HCT116 (cell line): ENCODE measurements around the gene DOCK1. TPM values are rescaled to one million over a fixed set of nuclear protein-coding genes. Genes with fewer than 3 reads are reported as not detected.

Source experiments
- ATAC-seq: fragments of 200-7000 bp; cut with Tn5 transposase; 2 replicates; pipeline ENCODE4 v1.9.1; 2020; ENCODE audit warnings: mild to moderate bottlenecking, moderate library complexity
- BruUV-seq: library from RNA; stranded (reverse); fragments of 400-500 nt; replicated peaks from 2 replicates; lab custom pipeline; 2021; lab: Mats Ljungman, UMichigan
- CTCF ChIA-PET: fragments of 300-600 bp; sonication (Branson Sonifier 250); formaldehyde crosslinking; loops from one replicate; lab custom pipeline; 2021; ENCODE audit warnings: antibody characterized with exemption; lab: Charles Lee
- POLR2A ChIA-PET: fragments of 300-600, 350-600 bp; sonication (Branson Sonifier 250); formaldehyde crosslinking; loops from one replicate; lab custom pipeline; 2021; ENCODE audit warnings: antibody characterized with exemption; lab: Charles Lee
- RAD21 ChIA-PET, 2 experiments: fragments of 300-600 bp; sonication (Branson Sonifier 250); formaldehyde crosslinking; loops; one replicate each; lab custom pipeline; 2023; ENCODE audit warnings: low total read pairs in 2 of 2; ENCODE audit not compliant: uncharacterized antibody in 2 of 2, unreplicated experiment in 2 of 2, low non-redundant PET in 1 of 2; lab: Charles Lee
- DNase-seq: peaks from one replicate; pipeline ENCODE4 v3.0.0-alpha.2; 2010; ENCODE audit warnings: low read depth, low spot score
- H2AFZ ChIP-seq: fragments of 200-600 bp; shearing (Covaris generic), sonication (generic); 2 replicates; pipeline ENCODE4 v1.6.1; 2017; ENCODE audit warnings: low read depth, mixed run types, mixed read lengths, antibody characterized with exemption, low read length; ENCODE audit not compliant: poor library complexity, severe bottlenecking
- H3K27ac ChIP-seq: 2 replicates; pipeline ENCODE4 v1.5.1; 2012; ENCODE audit warnings: low read depth, low read length
- H3K27me3 ChIP-seq: fragments of 200-600 bp; sonication (generic); 2 replicates; pipeline ENCODE4 v1.6.1; 2016; ENCODE audit warnings: mixed run types, low read length, mixed read lengths; ENCODE audit not compliant: insufficient read depth
- H3K36me3 ChIP-seq, 2 experiments: fragments of 200-500 bp in 1 of 2; fragments of 200-600 bp in 1 of 2; sonication (Bioruptor generic) in 1 of 2; sonication (generic) in 1 of 2; 2 replicates each; pipeline versions ENCODE4 v1.5.1 to v1.6.1; 2014 to 2016; ENCODE audit warnings: low read length in 2 of 2, inconsistent platforms in 1 of 2, mixed read lengths in 1 of 2, mixed run types in 1 of 2; ENCODE audit not compliant: insufficient read depth in 2 of 2, control insufficient read depth in 1 of 2
- H3K4me1 ChIP-seq, 2 experiments: fragments of 200-600 bp in 1 of 2; sonication (generic) in 1 of 2; 2 replicates each; pipeline versions ENCODE4 v1.5.1 to v1.6.1; 2012 to 2017; ENCODE audit warnings: low read length in 2 of 2, inconsistent platforms in 1 of 2, mild to moderate bottlenecking in 1 of 2, mixed read lengths in 1 of 2, mixed run types in 1 of 2, moderate library complexity in 1 of 2; ENCODE audit not compliant: insufficient read depth in 2 of 2, control insufficient read depth in 1 of 2
- H3K4me2 ChIP-seq: fragments of 200-600 bp; sonication (generic); 2 replicates; pipeline ENCODE4 v1.6.1; 2017; ENCODE audit warnings: mixed run types, low read length, mixed read lengths
- H3K4me3 ChIP-seq, 2 experiments: fragments of 200-600 bp in 1 of 2; sonication (generic) in 1 of 2; replicated peaks in 1 of 2; 2 replicates each; pipeline ENCODE4 v1.5.1; 2011 to 2016; ENCODE audit warnings: low read length in 2 of 2, control low read depth in 1 of 2, low read depth in 1 of 2, mild to moderate bottlenecking in 1 of 2, mixed read lengths in 1 of 2, mixed run types in 1 of 2
- H3K79me2 ChIP-seq: fragments of 200-600 bp; sonication (generic); 2 replicates; pipeline ENCODE4 v1.6.1; 2017; ENCODE audit warnings: mild to moderate bottlenecking, mixed run types, low read length, moderate library complexity, mixed read lengths; ENCODE audit not compliant: insufficient read depth
- H3K9ac ChIP-seq: fragments of 200-600 bp; sonication (generic); 2 replicates; pipeline ENCODE4 v1.6.1; 2016; ENCODE audit warnings: low read length, mixed read lengths
- H3K9me2 ChIP-seq: fragments of 200-600 bp; sonication (generic), shearing (Covaris generic); 2 replicates; pipeline ENCODE4 v1.6.1; 2017; ENCODE audit warnings: mixed run types, mild to moderate bottlenecking, moderate library complexity; ENCODE audit not compliant: insufficient read depth
- H3K9me3 ChIP-seq, 2 experiments: fragments of 200-500 bp in 1 of 2; fragments of 200-600 bp in 1 of 2; sonication (Bioruptor generic) in 1 of 2; sonication (generic) in 1 of 2; 2 replicates each; pipeline ENCODE4 v1.6.1; 2014 to 2017; ENCODE audit warnings: low read length in 2 of 2, mixed read lengths in 2 of 2, inconsistent platforms in 1 of 2, low read depth in 1 of 2, mild to moderate bottlenecking in 1 of 2, mixed run types in 1 of 2, moderate library complexity in 1 of 2; ENCODE audit not compliant: control insufficient read depth in 1 of 2, insufficient read depth in 1 of 2
- H4K20me1 ChIP-seq: fragments of 200-600 bp; sonication (generic), shearing (Covaris generic); 2 replicates; pipeline ENCODE4 v1.6.1; 2017; ENCODE audit warnings: mixed run types, mild to moderate bottlenecking, moderate library complexity; ENCODE audit not compliant: insufficient read depth
- CBX3 ChIP-seq: IDR thresholded peaks from 2 replicates; pipeline ENCODE4 v1.6.1; 2012; ENCODE audit warnings: low read depth
- CEBPB ChIP-seq: IDR thresholded peaks from 2 replicates; pipeline ENCODE4 v1.6.1; 2012; ENCODE audit warnings: low read depth
- EGR1 ChIP-seq: IDR thresholded peaks from 2 replicates; pipeline ENCODE4 v1.6.1; 2012; ENCODE audit warnings: low read depth
- EZH2 ChIP-seq: fragments of 200-600 bp; sonication (generic); IDR thresholded peaks from 2 replicates; pipeline ENCODE4 v1.6.1; 2017; ENCODE audit warnings: antibody characterized with exemption, mixed run types
- FOSL1 ChIP-seq: IDR thresholded peaks from 2 replicates; pipeline ENCODE4 v1.6.1; 2012; ENCODE audit warnings: low read depth
- POLR2A ChIP-seq: IDR thresholded peaks from 2 replicates; pipeline ENCODE4 v1.7.0; 2011; ENCODE audit warnings: borderline replicate concordance; ENCODE audit not compliant: insufficient read depth, insufficient read length; ENCODE audit errors: extremely low read depth
- RAD21 ChIP-seq: IDR thresholded peaks from 2 replicates; pipeline ENCODE4 v1.6.1; 2012; ENCODE audit warnings: low read depth, mild to moderate bottlenecking
- SIN3A ChIP-seq: IDR thresholded peaks from 2 replicates; pipeline ENCODE4 v1.6.1; 2012; ENCODE audit warnings: low read depth
- SRF ChIP-seq: IDR thresholded peaks from 2 replicates; pipeline ENCODE4 v1.6.1; 2012; ENCODE audit warnings: low read depth
- intact Hi-C: fragments of 100-400 bp; cut with micrococcal nuclease; formaldehyde crosslinking; loops from 2 replicates; pipeline ENCODE4 v1.10.0; 2022
- total RNA-seq: library from RNA; stranded (reverse); gene quantifications from one replicate; pipeline ENCODE4 v1.2.1, GENCODE V29; 2021; ENCODE audit not compliant: unreplicated experiment
- TF ChIP-seq, protein P1 (sequence below): IDR thresholded peaks from 2 replicates; pipeline ENCODE4 v1.6.1; 2012; ENCODE audit warnings: low read depth

Gene DOCK1
- total RNA-seq, 1 experiment from 2014 or later, result 46.5 TPM

DNA sequence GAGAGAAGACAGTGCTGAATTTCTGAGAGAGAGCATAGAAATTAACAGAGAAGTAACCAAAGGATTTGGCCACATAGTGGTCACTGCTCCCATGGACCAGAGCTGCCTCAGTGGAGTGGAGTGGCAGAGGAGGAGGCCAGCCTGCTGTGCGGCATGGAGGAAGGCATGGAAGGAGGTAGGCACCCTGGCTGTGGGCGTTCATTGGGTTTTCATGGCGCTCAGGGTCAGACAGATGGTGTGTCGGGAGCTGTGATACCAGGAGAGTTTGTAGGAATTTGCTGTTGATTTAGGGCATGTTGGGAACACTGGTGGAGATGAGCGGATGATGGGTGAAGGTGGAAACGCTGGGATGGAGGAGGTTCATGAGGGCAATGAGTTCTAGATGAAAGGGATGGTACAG, 370.0 kb downstream of the DOCK1 start (continued):
- TF ChIP-seq, protein P1, sequence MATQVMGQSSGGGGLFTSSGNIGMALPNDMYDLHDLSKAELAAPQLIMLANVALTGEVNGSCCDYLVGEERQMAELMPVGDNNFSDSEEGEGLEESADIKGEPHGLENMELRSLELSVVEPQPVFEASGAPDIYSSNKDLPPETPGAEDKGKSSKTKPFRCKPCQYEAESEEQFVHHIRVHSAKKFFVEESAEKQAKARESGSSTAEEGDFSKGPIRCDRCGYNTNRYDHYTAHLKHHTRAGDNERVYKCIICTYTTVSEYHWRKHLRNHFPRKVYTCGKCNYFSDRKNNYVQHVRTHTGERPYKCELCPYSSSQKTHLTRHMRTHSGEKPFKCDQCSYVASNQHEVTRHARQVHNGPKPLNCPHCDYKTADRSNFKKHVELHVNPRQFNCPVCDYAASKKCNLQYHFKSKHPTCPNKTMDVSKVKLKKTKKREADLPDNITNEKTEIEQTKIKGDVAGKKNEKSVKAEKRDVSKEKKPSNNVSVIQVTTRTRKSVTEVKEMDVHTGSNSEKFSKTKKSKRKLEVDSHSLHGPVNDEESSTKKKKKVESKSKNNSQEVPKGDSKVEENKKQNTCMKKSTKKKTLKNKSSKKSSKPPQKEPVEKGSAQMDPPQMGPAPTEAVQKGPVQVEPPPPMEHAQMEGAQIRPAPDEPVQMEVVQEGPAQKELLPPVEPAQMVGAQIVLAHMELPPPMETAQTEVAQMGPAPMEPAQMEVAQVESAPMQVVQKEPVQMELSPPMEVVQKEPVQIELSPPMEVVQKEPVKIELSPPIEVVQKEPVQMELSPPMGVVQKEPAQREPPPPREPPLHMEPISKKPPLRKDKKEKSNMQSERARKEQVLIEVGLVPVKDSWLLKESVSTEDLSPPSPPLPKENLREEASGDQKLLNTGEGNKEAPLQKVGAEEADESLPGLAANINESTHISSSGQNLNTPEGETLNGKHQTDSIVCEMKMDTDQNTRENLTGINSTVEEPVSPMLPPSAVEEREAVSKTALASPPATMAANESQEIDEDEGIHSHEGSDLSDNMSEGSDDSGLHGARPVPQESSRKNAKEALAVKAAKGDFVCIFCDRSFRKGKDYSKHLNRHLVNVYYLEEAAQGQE, result no peak
- no peak for TF ChIP-seq POLR2A
- TF ChIP-seq CEBPB, result no peak

DNA sequence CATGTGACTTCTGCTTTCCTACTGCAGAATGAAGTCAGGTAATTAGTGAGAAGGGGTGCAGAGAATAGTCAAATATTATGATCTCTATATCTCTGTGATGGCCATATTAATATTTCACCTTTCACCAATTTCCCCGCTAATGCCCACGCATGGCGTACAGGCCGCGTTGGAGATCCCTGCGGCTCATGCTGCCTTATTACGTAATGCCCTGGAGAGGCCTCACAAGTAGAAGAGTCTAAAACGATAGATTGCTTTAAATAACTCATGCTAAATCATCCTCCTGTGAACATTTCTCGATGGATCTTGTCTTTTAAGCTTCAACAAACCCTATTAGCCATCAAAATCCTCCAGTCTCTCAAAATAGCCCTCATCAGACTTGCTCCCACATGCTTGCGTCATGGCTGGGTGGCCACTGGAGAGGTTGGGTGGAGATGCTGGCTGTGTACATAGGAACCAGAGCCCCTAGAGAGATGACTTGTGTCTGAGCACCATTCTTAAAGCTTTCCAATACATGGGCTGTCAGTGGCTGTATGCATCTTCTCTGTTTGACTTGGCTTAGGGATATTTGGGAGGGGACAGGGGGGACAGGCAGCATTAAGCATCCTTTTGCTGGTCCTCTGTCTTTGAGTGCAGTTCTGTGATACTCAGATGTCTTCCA, 370.7 kb downstream of the DOCK1 start:
- no peak overlapping the region for H3K4me3 ChIP-seq
- H3K9me2 ChIP-seq, result no peaks in the 10 kb centered on the region
- no peaks in the 10 kb centered on the region for H3K9me3 ChIP-seq
- no TSS peak for BruUV-seq
- ChIA-PET RAD21 (no interaction called here), CTCF (no interaction called here), POLR2A (no interaction called here)
- no peaks in the 10 kb centered on the region for H4K20me1 ChIP-seq
- intact Hi-C loops, result no loop called here
- H3K27me3 ChIP-seq, result no peaks in the 10 kb centered on the region
- no peak overlapping the region for H2AFZ ChIP-seq
- H3K79me2 ChIP-seq, result no peaks in the 10 kb centered on the region
- no peaks in the 10 kb centered on the region for H3K4me1 ChIP-seq
- H3K4me2 ChIP-seq, result no peak overlapping the region
- H3K36me3 ChIP-seq, result no peaks in the 10 kb centered on the region
- TF ChIP-seq SIN3A, result no peak
- no peak for TF ChIP-seq RAD21
- no peak for TF ChIP-seq EGR1
- no peak for TF ChIP-seq EZH2
- TF ChIP-seq FOSL1, result no peak
- TF ChIP-seq POLR2A, result no peak
- TF ChIP-seq CBX3, result no peak
- TF ChIP-seq SRF, result no peak
- no peak for DNase-seq
- no peak for ATAC-seq
- no peak overlapping the region for H3K27ac ChIP-seq
- H3K9ac ChIP-seq, result no peak overlapping the region
